Activated T-cell treated with anti-CD3 and anti-CD28 coated beads, Interleukin-2, amount 50 U/mL, for 48 hours (primary cell): ENCODE measurements around the gene ISL1.

ENCODE experiments used
- DNase-seq, 2 experiments: peaks; one replicate each; pipeline ENCODE4 v3.0.0-alpha.2; 2020

ISL1 gene

GRCh38 chr5:51383131-51384121, at the start of gene ISL1:
Gene ISL1, plus strand, starts transcription at chr5:51383448. Its CDS starts 224 bp downstream, at chr5:51383672.
- no peak for DNase-seq

DNA sequence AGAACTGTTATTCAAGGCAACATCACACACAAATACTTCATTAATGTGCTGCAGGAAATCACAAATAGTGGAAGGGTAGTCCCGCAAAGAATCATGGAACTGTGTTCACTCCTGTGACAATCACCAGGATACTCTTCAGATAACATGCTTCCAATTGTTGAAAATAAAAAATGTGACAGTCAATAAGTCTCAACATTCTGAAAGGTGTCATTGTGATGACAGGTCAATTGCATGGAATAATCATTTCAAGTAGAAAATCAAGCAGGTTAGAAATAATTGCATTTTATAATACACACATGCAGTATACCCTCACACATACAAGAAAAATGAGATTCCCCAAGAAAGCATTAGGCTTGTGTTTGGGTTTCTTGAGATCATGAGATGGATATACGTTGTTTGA, 46.4 kb upstream of the ISL1 start:
- DNase-seq, result no peak

- DNase-seq, result no peak
Measured at GRCh38 chr5:51345106-51345505, 38.1 kb upstream of the ISL1 start.

DNA sequence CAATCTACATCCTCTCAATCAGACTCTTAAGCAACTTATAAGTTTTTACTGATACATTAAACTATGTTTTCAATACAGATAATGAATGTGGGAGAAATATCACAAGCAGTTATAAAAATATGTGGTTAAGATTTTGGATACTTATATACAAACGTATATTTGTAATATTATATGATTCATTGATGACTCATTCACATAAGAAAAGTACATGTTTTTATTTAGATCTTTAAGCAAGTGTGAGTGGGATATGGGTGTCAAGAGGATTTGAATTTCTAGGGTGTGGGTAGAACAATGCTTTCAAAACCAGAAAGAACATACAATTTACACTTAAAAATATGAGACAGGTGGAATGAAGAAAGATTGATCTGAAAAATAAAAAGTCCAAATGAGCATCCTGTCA, 36.1 kb upstream of the ISL1 start:
- no peak for DNase-seq

DNA sequence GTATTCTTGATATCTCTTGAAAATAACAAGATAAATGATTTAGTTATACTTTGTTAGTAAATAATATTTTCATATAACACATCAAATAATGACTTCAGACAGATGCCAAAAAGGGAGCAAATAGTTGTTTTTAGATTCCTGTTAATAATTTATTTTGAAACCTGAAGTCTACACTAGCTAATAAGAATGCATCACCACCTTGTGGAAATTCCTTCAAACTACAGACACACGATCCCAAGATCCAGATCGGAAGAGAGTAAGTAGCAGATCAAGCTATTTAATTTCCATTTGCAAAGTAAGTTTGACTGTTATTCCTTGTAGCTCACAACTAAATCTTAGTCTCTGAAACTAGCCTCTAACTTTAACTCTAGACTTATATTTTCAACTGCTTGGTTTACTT, 35.5 kb upstream of the ISL1 start:
- DNase-seq, result no peak

DNA sequence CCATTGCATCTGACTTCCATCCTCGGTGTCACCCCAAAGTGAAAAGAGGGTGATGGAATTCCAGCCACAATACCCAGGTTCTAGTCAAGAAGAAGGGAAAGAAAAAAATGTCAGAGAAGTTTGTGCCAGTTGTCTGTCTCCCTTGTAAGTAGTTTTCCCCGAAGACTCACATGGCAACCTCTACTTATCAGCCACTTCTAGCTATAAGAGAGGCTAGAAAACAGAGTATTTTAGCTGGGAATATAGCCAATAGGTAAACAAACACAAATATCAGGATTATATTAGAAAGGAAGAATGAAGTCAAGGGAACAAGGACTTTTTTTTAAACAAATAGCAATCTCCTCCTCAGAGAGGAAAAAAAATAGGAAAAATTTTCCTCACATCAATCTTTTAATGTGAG, 12.2 kb upstream of the ISL1 start:
- no peak for DNase-seq

GRCh38 chr5:51373880-51374523, 9.2 kb upstream of the ISL1 start:
- DNase-seq, result no peak

GRCh38 chr5:51375084-51375483, 8.2 kb upstream of the ISL1 start:
- DNase-seq, result no peak

- no peak for DNase-seq
Measured at GRCh38 chr5:51376509-51376908, 6.7 kb upstream of the ISL1 start.

GRCh38 chr5:51377151-51378060, 5.8 kb upstream of the ISL1 start:
- DNase-seq, result no peak

- DNase-seq, result no peak
Measured at GRCh38 chr5:51378061-51378409, 5.2 kb upstream of the ISL1 start.

GRCh38 chr5:51378448-51379330, 4.6 kb upstream of the ISL1 start:
- DNase-seq, result no peak

DNA sequence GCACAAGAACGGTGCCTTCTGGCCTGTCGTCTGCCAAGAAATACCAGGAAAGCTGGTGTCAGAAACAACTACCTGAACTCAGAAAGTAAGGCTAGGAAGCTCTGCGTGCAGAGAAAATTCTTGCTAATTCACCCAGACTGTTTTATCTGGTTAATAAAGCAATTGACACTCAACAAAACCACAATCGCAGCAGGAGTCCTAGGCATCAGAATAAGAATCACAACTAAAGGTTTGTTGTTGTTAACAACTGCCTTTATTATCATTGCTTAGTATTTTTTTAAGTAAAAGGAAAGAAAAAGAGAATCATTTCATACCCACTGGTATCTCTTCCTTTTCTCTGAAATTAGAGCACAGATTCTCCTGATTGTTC, 3.9 kb upstream of the ISL1 start:
- no peak for DNase-seq

GRCh38 chr5:51380603-51381207, 2.5 kb upstream of the ISL1 start:
- DNase-seq, result no peak

GRCh38 chr5:51381761-51382474, 1.3 kb upstream of the ISL1 start:
- no peak for DNase-seq

- DNase-seq, result no peak
Measured at GRCh38 chr5:51382521-51383130, 622 bp upstream of the ISL1 start.

DNA sequence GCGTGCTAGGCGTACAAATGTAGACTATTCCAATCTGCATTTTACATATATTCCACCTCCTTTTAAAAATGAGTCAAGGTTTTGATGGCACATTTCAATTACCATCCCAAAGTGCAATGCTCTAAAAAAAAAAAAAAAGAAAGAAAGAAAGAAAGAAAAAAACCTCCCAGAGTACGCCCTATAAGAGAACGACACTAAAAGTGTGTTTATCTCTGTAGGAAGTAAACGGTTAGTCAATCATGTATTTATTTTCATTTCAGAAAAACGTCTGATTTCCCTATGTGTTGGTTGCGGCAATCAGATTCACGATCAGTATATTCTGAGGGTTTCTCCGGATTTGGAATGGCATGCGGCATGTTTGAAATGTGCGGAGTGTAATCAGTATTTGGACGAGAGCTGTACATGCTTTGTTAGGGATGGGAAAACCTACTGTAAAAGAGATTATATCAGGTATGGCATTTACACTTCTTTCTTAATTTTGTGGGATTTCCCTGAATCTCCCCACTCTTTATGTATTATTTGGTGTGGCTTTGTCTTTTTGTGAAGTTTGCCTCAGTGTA, 1.1 kb downstream of the ISL1 start:
- no peak for DNase-seq

- DNase-seq, result no peak
Measured at GRCh38 chr5:51385216-51385615, 2.0 kb downstream of the ISL1 start.

DNA sequence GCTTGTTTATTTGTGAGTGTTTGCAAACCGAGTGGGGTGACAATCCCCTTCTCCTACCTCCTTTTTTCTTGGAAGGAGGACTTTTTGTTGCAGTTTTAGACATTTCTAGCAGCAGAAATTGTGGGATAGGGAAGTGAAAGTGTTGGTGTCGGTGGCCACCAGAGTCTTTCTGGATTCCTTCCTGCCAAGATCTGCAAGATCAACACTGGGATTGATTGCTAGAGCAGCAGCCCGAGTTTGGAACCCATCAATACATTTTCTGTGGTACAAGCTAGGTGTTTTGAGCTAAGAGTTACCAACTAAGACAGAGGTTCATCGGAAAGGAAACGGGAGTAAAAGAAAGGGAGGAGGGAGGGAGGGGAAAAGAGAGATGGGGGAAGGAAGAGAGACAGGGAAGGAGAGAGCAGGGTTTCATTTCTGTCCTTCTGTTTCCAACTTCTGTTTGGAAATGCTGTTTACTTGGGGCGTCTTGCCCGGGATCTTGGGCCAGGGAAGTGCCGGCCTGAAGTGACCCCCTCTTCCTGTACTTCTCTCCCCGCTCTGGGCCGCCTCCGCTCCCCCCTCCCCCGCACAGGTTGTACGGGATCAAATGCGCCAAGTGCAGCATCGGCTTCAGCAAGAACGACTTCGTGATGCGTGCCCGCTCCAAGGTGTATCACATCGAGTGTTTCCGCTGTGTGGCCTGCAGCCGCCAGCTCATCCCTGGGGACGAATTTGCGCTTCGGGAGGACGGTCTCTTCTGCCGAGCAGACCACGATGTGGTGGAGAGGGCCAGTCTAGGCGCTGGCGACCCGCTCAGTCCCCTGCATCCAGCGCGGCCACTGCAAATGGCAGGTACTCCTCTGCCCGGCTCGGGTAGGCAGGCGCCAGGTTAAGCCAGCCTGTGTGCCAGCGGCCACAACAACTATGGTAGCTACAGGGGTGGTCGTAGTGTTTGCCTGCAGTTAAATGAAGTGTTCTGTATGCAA, 4.0 kb downstream of the ISL1 start:
- no peak for DNase-seq
